ELF-1 (cell line): ENCODE data around the gene VWA3B.
"Not testable (repeated sequence)": the region's sequence is repeated elsewhere in the genome, so short reads cannot be mapped to it uniquely, and the experiment has no call there.

ENCODE experiments used
- DNase-seq: peaks from one replicate; pipeline ENCODE4 v3.0.0-alpha.2; 2016; ENCODE audit warnings: low read depth, low spot score

Gene VWA3B

DNA sequence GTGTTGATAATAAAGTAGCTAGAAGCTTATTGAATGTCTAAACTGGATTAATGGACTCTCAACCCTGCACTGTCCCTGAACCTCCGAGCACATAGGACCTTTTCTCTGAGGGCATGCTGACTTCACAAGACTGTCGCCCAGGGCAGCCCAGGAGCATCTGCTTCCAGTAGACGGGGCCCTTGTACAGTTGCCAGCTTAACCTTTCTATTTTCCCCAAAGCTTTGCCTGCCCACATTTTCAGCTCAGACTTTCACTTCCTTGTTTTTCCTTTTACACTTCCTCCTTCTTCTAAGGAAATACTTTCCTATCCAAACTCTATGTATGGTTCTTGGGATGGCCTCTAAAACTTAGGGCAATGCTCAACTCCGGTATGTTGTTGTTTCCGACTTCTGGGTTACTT is 1.3 kb downstream of the VWA3B start:
- DNase-seq = no peak

GRCh38 chr2:98089941-98090340 is 3.0 kb downstream of the VWA3B start:
- no peak for DNase-seq

- peak; percentile 48 for DNase-seq
Observed at GRCh38 chr2:98090951-98091350, 4.0 kb downstream of the VWA3B start.

DNA sequence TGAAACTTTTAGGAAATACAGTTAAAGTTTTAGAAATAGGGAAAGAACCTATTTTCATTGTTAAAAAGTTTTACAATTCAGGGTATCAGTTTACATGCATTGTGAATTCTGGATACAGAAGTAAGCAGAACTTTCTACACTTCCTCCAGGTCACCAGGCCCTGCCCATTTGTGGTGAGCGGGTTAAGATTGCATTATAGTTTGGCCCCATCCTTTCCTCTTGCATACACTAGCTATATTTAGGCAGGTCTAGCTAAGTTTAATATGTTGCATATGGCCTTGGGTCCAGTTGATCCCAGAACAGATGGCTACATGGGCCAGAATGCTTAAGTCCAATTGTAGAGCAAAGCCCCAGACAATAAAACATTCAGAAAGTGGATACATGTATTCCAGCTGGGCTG is 4.8 kb downstream of the VWA3B start:
- DNase-seq = no peak

DNA sequence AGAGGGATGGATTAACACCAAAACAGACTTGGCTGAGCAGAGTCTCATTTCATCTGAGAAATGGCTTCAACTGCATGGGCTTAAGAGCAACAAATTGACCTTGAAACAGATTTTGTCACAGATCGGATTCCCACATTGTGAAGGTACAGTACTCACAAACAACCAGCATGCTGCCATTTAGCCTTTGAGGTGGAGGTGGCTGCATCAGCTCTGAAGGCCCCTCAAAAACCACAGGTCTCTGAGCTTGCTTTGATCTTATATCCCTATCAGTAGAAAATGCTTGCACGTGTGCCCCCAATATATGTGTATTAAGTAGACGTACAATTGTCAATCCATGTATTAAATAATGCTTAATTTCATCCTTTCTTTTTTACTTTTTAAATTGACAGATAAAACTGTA is 6.2 kb downstream of the VWA3B start:
- no peak for DNase-seq

GRCh38 chr2:98093611-98094010 is 6.6 kb downstream of the VWA3B start:
- no peak for DNase-seq

GRCh38 chr2:98099939-98100743 is 13.2 kb downstream of the VWA3B start:
- no peak for DNase-seq

DNA sequence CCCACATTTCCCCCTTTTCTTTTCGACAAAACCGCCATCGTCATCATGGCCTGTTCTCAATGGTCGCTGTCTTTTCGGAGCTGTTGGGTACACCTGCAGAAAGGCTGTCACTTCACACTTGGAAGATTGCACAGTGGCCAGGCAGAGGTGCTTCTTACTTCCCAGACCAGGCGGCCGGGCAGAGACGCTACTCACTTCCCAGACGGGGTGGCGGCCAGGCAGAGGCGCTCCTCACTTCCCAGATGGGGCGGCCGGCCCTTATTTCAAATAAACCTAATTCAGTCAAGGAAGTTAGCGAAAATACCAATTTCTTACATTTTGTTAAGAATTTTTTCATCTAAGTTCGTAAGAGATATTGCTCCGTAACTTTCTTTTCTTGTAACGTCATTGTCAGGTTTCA is 15.3 kb downstream of the VWA3B start:
- DNase-seq = not testable (repeated sequence)

GRCh38 chr2:98102878-98103277 is 15.9 kb downstream of the VWA3B start:
- no peak for DNase-seq

DNA sequence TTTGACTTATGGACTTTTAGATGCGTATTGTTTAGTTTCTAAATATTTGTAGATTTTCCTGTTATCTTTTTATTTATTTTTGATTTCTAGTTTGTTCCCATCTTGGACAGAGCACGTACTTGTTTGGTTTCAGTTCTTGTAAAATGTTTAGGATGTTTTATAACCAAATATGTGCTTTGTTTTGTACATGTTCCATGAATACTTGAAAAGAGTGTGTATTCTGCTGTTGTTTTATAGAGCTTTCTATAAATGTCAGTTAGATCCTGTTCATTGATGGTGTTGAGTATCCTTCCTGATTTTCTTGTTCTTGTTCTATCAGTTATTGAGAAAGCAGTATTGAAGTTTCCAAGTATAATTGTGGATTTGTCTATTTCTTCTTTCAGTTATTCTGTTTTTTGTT is 21.1 kb downstream of the VWA3B start:
- DNase-seq = no peak

GRCh38 chr2:98110741-98111140 is 23.8 kb downstream of the VWA3B start:
- DNase-seq = no peak

DNA sequence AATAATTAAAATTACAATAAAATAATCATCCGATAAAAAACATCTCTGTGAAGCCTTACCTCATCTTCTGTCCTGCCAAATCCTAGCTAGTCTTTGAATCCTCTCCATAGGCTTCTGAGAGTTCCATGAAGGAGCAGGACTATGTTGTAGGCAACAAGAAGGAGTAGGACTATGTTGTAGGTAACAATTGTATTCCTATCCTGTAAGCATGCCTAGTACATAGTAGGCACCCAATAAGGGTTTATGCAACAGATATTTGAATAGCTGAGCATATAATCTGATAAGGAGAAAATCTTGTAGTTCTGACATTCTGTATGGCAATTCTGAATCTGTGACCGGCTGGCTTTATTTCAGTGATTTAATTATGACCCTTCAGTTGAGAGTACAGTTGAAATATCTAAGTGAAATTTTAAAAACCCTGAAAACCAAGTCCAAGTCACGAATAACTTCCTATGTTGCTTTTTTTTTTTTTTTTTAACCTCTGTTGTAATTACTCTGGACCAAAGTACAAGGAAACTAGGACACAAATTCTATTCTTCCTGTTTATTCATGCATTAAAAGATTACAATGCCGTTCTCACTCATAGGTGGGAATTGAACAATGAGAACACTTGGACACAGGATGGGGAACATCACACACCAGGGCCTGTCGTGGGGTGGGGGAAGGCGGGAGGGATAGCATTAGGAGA is 27.8 kb downstream of the VWA3B start:
- DNase-seq = no peak

- DNase-seq = no peak
Observed at GRCh38 chr2:98118161-98118560, 31.2 kb downstream of the VWA3B start.

DNA sequence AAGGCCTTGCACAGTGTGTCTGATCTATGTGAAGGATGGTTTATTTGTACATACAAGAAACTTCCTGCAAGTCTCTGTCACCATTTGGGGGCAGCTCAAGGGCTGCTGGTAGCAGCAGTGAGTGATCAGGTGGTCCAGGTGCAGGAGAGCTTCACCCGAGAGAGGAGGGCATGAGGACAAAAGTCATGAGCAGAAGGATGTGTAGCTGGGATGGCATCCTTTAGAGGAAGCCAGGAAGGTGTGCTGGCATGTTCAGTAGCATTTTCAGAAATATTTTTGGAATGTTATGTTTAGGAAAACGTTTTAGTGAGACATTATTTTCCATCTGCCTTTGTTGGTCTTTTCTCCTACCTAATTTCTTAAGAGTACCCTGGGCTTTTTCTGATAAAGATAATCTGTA is 31.9 kb downstream of the VWA3B start:
- no peak for DNase-seq

DNA sequence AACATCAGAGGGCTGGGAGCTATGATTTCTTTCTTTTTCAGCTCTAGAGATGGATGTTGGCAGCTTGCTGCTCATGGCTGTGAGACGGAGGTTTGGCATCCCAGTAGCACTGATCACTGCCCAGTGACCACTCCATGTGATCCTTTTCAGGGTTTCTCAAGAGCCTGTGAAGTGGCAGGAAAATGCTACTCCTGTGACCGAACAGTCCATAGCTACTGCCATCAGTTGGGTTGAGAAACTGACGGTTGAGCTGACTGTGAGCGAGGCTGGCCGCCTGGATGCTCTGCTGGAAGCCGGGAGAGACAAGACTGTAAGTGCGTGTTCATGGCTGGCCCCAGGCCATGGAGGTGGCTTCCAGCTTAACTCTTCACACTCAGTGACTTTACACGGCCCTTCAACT is 34.2 kb downstream of the VWA3B start:
- no peak for DNase-seq

- DNase-seq = no peak
Observed at GRCh38 chr2:98122524-98122923, 35.6 kb downstream of the VWA3B start.

DNA sequence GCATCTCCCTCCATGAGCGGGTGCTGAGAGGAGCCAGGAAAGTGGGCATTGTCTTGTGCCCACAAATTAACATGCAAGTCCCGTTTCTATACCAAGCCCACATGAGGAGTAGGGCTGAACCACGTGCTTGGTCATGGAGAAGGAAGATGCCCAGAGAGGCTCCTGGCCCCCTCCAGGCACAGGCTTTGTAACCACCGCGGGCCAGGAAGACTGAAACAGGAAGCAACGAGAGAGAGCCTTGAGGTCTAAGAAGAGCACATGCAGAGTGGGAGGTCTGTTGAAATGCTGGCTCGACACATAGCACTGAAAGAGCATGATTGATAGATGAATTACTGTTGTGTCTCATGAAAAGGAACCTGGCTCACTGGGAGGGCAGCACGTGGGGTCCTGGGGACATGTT is 36.3 kb downstream of the VWA3B start:
- DNase-seq = peak; percentile 39

DNA sequence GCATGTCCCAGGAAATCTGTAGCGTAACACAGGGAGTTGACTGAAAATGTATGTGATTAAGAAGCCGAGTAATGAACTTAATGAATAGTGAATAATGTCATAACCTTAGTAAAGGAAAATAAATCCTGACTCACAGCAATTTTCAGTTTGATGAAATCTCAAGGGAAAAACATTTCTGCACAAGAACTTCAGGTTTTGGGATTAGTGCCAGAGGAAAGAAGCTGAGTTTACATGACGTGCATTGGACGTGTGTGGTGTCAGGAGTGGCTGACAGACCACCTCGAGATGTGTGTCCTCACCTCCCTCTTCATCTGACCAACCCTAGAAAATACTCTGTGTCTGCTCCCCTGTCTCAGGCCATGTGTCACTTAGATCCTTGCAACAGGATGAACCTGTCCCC is 39.1 kb downstream of the VWA3B start:
- DNase-seq = no peak

- no peak for DNase-seq
Observed at GRCh38 chr2:98127229-98127989, 40.4 kb downstream of the VWA3B start.

- DNase-seq = peak; percentile 37
Observed at GRCh38 chr2:98128556-98129109, 41.7 kb downstream of the VWA3B start.

- peak; percentile 70 for DNase-seq
Observed at GRCh38 chr2:98130073-98130472, 43.1 kb downstream of the VWA3B start.
